HG03196 (cell line): ENCODE measurements around the gene SYT15.

Experiments used
- ATAC-seq: cut with Tn5 transposase; IDR thresholded peaks from one replicate; pipeline ENCODE4 v1.9.1; 2021; ENCODE audit not compliant: unreplicated experiment

Gene SYT15

GRCh38 chr10:46544989-46545791 lies 33.7 kb upstream of the SYT15 start:
- no peak for ATAC-seq

GRCh38 chr10:46545861-46546590 lies 32.9 kb upstream of the SYT15 start:
- ATAC-seq: no peak

- no peak for ATAC-seq
Observed at GRCh38 chr10:46546591-46547540, 32.1 kb upstream of the SYT15 start.

GRCh38 chr10:46547541-46548497 lies 31.1 kb upstream of the SYT15 start:
- ATAC-seq: no peak

GRCh38 chr10:46548498-46549090 lies 30.3 kb upstream of the SYT15 start:
- no peak for ATAC-seq

GRCh38 chr10:46549171-46550075 lies 29.5 kb upstream of the SYT15 start:
- ATAC-seq: no peak

- ATAC-seq: no peak
Observed at GRCh38 chr10:46550076-46550790, 28.7 kb upstream of the SYT15 start.

- no peak for ATAC-seq
Observed at GRCh38 chr10:46550795-46551700, 27.9 kb upstream of the SYT15 start.

- ATAC-seq: no peak
Observed at GRCh38 chr10:46551701-46552525, 27.0 kb upstream of the SYT15 start.

GRCh38 chr10:46552526-46553237 lies 26.2 kb upstream of the SYT15 start:
- ATAC-seq: no peak

- ATAC-seq: no peak
Observed at GRCh38 chr10:46553238-46554049, 25.5 kb upstream of the SYT15 start.

GRCh38 chr10:46554166-46554781 lies 24.7 kb upstream of the SYT15 start:
- ATAC-seq: no peak

- ATAC-seq: no peak
Observed at GRCh38 chr10:46555366-46555712, 23.6 kb upstream of the SYT15 start.
